ENCODE data around the gene WNT7A.

DNA sequence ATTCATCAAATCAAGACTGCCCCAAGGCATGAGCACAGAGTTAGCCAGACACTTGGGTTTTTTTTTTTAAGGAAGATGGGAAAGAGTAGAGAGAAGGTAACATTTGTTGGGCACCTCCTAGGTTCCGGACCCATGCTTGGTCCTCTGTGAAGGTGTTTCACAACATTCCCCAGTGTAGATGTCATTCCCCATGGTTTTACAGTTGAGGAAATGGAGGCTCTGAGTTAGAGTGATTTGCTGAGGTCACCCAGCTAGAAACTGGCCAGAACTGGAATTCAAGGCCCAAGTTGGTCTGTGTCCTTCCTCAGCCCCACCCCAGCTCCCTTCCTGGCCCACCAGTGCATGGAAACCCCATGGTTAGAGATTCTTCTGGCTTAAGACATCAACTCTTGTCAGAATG is 19.9 kb downstream of the WNT7A start:
- TF ChIP-seq CTCF (IDR thresholded peaks at IDR 0.05; ENCODE audit: extremely low read depth in 1 of 2, insufficient read depth in 1 of 2, low read depth in 1 of 2, low read length in 2 of 2): no peak
- no peak for TF ChIP-seq MAX (IDR thresholded peaks at IDR 0.05; ENCODE audit: insufficient read depth, insufficient read length)
- no peak for TF ChIP-seq POLR2A (IDR thresholded peaks at IDR 0.05; ENCODE audit: low read depth, low read length)
- TF ChIP-seq EZH2 (IDR thresholded peaks at IDR 0.05; ENCODE audit: borderline replicate concordance, low read depth, low read length, severe bottlenecking): no peak
- no peak for TF ChIP-seq POLR2AphosphoS5 (IDR thresholded peaks at IDR 0.05; ENCODE audit: insufficient read depth, low read depth, low read length)
- TF ChIP-seq MYC (IDR thresholded peaks at IDR 0.05; ENCODE audit: low read depth, low read length): no peak
- no peak for TF ChIP-seq GATA2 (IDR thresholded peaks at IDR 0.05; ENCODE audit: insufficient read depth, insufficient read length, low read depth, low read length)
